KOPT-K1 (cell line): Measurements from ENCODE around the gene PRSS37.
"Not testable (repeated sequence)": the region's sequence is repeated elsewhere in the genome, so short reads cannot be mapped to it uniquely, and the experiment has no call there.

Source experiments
- H3K27ac ChIP-seq: fragments of 200-600 bp; sonication (generic); 2 replicates; pipeline ENCODE4 v1.5.1; 2016; ENCODE audit warnings: antibody characterized with exemption, mild to moderate bottlenecking, low read depth, low read length; ENCODE audit not compliant: poor library complexity, severe bottlenecking
- H3K36me3 ChIP-seq: fragments of 200-600 bp; sonication (generic); 2 replicates; pipeline ENCODE4 v1.5.1; 2017; ENCODE audit warnings: antibody characterized with exemption, mild to moderate bottlenecking, low read length, moderate library complexity; ENCODE audit not compliant: insufficient read depth
- H3K9me3 ChIP-seq: fragments of 200-600 bp; sonication (generic); 2 replicates; pipeline ENCODE4 v1.5.1; 2017; ENCODE audit warnings: antibody characterized with exemption, low read length, mild to moderate bottlenecking; ENCODE audit not compliant: insufficient read depth, poor library complexity, severe bottlenecking

Gene PRSS37

DNA sequence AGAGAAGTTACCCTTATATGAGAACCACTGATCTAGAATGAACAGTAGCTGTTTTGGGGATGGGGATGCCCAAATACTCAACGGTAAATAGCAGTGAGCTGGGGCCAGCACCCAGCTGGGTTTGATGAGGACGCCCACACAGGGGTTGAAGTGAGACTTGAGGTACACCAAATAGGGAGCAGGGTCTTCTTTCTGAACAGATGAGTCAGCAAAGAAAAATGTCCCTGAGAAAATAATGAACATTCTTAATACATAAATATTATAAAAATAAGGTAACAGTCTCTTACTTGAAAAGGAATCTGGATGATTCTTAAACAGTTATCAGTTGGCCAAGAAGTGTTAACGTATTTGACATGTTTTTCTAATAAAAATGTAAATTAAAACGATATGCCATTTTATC is 2.0 kb downstream of the PRSS37 start:
- no peak overlapping the region for H3K27ac ChIP-seq
- H3K36me3 ChIP-seq, result no peaks in the 10 kb centered on the region
- H3K9me3 ChIP-seq, result no peaks in the 10 kb centered on the region

DNA sequence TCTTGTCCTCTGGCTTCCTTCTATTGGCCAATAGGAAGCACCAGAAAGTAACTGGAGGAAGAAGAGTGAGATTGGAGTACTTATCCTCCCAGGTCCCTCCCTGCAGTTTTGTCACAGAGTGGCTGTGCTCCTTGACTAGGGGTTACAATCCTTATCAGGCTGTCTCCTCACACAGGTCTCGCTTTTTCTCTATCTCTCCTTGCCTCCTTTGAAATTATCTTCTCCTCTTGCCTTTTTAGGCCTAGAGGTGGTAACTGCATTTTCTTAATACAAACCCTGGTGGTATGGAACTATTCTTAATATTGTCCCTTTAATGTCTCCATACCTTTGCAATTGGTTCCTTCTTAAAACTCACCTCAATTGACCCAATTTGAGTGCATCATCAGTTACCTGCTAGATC is 2.7 kb downstream of the PRSS37 start:
- no peaks in the 10 kb centered on the region for H3K9me3 ChIP-seq
- H3K27ac ChIP-seq, result no peak overlapping the region
- no peaks in the 10 kb centered on the region for H3K36me3 ChIP-seq

- Histone ChIP-seq H3K36me3 (no peaks in the 10 kb centered on the region), H3K9me3 (no peaks in the 10 kb centered on the region)
These were observed 3.6 kb downstream of the PRSS37 start for GRCh38 chr7:141837683-141838082.

GRCh38 chr7:141822432-141822831 is 18.9 kb downstream of the PRSS37 start:
- not testable (repeated sequence) for H3K36me3 ChIP-seq, H3K27ac ChIP-seq
- peaks cover 18% of the 10 kb centered on the region for H3K9me3 ChIP-seq

More at GRCh38 chr7:141837683-141838082, 3.6 kb downstream of the PRSS37 start:
- H3K27ac ChIP-seq, result no peak overlapping the region

DNA sequence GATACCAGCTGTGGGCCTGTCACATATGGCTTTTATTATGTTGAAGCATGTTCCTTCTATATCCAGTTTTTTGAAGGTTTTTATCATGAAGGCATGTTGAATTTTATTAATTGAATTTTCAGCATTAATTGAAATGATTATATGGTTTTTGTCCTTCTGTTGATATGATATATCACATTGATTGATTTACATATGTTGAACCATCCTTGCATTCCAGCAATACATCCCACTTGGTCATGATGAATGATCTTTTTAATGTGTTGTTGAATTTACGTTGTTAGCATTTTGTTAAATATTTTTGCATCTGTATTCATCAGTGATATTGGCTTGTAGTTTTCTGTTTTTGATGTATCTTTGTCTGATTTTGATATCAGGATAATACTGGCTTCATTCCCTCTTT is 21.2 kb downstream of the PRSS37 start:
- peaks cover 18% of the 10 kb centered on the region for H3K9me3 ChIP-seq

GRCh38 chr7:141792526-141792925 is 48.8 kb downstream of the PRSS37 start:
- no peaks in the 10 kb centered on the region for H3K9me3 ChIP-seq
- peaks cover 5% of the 10 kb centered on the region; the same call in 1 of the 2 replicates for H3K36me3 ChIP-seq
- no peak overlapping the region for H3K27ac ChIP-seq

More for the DNA sequence above, 21.2 kb downstream of the PRSS37 start:
- Histone ChIP-seq H3K27ac (no peak overlapping the region), H3K36me3 (no peaks in the 10 kb centered on the region)

DNA sequence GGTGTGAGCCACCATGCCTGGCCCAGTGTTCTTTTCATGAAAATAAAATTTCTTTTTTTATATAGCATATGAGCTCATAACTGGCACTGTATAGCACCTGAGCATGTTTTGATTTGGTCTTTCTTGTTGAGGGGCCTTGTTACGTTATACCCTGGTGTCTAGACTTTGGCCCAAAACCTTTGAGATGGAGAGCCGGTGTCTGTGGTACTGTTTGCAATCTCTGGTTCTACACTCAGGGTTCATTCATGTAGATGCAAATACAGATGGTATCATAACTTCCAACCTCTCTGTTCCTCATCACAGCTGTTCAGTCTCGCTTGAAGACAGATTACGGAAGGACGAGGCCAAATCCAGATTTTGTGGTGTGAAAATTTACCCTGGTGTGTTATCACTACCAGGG is 51.4 kb downstream of the PRSS37 start, which contains the start of gene TAS2R5:
Gene TAS2R5 (plus strand): TSS at position 301 of the 400 bp plus-strand sequence. CDS start 145 bp downstream, outside the sequence.
- no peaks in the 10 kb centered on the region for H3K9me3 ChIP-seq
- peaks cover 5% of the 10 kb centered on the region; the same call in 1 of the 2 replicates for H3K36me3 ChIP-seq
- H3K27ac ChIP-seq, result no peak within 1 kb of the TSS

- Histone ChIP-seq H3K27ac (no peak overlapping the region), H3K9me3 (no peaks in the 10 kb centered on the region), H3K36me3 (peaks cover 5% of the 10 kb centered on the region; the same call in 1 of the 2 replicates)
These were observed 53.0 kb downstream of the PRSS37 start for GRCh38 chr7:141788296-141788695.
